ENCODE data around the gene PFDN1.
"Not testable (repeated sequence)": the region's sequence is repeated elsewhere in the genome, so short reads cannot be mapped to it uniquely, and the experiment has no call there.

PFDN1 gene

GRCh38 chr5:140302786-140303639, at the start of gene PFDN1:
TSS of gene PFDN1 (minus strand) at chr5:140303101. CDS start at chr5:140303073, 28 bp downstream.
- peak; percentile 94 for DNase-seq

DNA sequence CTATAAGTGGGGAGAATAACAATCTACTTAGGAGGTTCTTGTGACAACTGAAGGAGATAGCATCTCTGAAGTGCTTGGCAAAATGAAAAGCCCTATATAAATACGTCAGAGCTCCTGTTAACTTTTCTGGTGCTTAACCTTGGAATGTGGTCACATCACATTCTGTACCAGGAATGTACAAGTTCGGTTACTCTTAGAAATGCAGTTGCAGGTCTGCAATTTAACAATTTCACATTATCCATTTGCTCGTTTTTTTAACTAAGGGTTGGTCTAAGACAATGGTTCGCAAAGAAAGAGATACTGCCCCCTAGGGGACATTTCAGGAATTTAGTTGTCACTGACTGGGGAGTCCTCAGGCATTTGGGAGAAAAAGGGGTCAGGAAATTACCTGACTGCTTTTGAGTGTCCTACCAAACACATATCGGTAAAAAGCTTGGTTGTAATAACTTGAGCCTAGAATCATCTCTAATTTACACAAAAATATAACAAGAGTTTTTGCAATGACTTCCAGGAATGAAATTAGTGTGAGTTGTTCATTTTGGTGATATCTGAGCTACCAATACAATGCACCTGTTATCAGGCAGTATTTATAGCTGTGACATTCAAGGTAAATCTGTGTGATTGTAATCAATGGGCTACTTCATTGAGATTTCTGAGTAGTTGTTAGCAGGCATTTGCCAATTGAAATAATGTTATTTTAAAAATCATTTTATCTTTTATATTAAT, 48.9 kb upstream of the PFDN1 start:
- no peak for DNase-seq

DNA sequence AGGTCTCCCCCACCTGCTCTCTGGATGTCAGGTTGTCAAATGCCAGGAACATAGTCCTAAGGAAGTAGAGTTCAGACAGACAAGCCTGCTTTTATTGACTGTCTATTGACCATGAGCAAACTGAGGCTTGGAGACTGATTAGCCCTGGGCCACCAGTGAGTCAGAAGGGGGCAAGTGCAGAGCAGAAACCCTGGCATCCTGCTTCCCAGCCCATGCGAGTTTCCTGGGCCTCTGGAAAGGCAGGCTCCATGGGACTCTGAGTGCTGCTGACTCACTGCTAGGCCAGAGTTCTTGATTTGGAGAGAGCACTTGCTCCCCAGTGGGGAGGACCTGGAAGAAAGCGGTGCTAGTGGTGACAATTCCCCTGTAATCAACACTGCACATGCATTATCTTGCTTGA, 46.3 kb upstream of the PFDN1 start:
- DNase-seq: no peak

DNA sequence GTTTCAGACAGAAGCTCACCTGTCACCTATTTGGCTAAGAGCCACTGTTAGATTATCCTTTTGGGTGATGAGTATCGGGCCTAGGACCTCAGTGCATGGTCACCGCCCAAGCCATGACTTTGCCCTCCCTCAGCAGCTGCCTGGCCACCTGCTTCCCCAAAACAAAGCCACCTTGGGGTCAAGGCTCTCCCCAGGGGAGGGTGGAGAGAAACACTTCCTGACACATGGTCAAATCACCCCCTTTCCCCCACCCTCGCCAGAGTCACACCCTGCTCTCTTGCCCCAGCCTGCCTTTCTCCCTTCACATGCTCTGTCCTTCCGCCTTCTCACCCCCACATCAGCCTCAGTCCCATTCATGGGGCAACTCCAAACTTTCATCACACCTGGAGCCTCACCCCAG, 45.2 kb upstream of the PFDN1 start:
- DNase-seq: no peak

GRCh38 chr5:140347360-140347759, 44.5 kb upstream of the PFDN1 start:
- DNase-seq: no peak

GRCh38 chr5:140346348-140347221, 43.7 kb upstream of the PFDN1 start, which contains the start of gene HBEGF:
TSS of gene HBEGF (minus strand) at chr5:140346603. CDS start at chr5:140346328, 275 bp downstream.
- peak; percentile 85 for DNase-seq

DNA sequence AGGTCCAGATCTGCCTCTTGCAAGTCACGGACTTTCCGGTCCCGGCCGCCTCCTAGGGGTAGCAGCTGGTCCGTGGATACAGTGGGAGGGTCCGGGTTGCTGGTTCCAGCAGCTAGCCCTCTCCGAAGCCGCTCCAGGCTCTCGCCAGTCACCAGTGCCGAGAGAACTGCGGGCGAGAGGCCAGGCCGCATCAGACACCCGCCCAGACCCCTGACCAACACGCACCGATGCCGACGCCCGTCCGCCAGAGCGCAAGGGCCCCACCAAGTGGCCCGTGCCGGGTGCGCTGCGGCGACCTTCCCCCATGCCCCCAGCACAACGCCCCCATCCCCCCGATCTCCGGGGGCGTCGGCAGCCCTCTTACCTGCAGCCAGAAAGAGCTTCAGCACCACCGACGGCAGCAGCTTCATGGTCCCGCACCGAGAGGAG, 43.0 kb upstream of the PFDN1 start:
- peak; percentile 64 for DNase-seq

- no peak for DNase-seq
Measured at GRCh38 chr5:140344683-140345423, 42.0 kb upstream of the PFDN1 start.

DNA sequence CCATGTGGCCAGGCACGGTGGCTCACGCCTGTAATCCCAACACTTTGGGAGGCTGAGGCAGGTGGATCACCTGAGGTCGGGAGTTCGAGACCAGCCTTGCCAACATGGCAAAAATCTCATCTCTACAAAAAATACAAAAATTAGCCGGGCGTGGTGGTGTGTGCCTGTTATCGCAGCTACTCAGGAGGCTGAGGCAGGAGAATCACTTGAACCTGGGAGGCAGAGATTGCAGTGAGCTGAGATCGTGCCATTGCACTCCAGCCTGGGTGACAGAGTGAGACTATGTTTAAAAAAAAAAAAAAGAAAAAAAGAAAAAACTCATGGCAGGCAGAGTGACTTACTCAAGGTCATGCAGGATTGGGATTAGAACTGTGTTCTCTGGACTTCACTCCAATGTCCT, 40.9 kb upstream of the PFDN1 start:
- not testable (repeated sequence) for DNase-seq

GRCh38 chr5:140342896-140343295, 40.0 kb upstream of the PFDN1 start:
- no peak for DNase-seq

GRCh38 chr5:140342287-140342686, 39.4 kb upstream of the PFDN1 start:
- DNase-seq: peak; percentile 56

GRCh38 chr5:140341591-140341990, 38.7 kb upstream of the PFDN1 start:
- DNase-seq: no peak

- no peak for DNase-seq
Measured at GRCh38 chr5:140340605-140341121, 37.8 kb upstream of the PFDN1 start.

- no peak for DNase-seq
Measured at GRCh38 chr5:140339636-140340035, 36.7 kb upstream of the PFDN1 start.

DNA sequence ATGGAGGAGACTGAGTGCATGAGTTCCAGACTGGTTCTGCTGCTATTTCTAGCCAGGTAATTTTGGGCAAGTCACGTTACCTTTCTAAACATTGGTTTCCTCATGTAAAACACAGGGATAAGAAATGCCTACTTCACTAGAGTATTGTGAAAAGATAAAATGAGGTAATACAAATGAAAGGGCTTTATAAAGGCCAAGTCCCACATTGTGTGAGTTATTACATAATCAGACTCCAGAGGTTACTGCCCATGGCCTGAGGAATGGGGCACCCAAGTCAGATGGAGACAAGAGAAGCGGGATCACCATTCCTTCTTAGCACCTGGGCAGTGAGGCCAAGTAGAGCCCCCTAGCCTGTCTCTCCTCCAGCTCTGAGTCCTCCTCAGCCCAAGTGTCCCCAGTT, 36.0 kb upstream of the PFDN1 start:
- no peak for DNase-seq

GRCh38 chr5:140338336-140338735, 35.4 kb upstream of the PFDN1 start:
- DNase-seq: no peak

GRCh38 chr5:140337880-140338279, 35.0 kb upstream of the PFDN1 start:
- no peak for DNase-seq

DNA sequence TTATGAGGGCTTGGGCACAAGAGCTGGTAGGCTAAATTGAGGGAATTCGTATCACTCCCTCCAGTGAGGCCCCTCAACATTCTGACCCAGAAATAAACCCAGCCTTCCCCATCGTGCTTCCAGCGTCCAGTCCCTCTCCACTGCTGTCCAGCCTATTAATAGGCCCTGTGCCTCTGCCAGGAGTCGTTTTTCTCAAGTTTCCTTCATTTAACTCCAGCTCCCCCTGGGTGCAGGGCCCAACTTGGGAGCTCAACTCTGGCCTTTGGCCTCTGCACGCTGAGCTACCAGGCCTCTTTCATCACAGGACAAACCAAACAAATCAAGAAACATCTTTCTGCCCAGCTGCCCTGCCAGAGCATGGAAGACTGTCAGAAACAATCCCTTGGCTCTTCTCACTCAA, 33.5 kb upstream of the PFDN1 start:
- peak; percentile 60 for DNase-seq

GRCh38 chr5:140331638-140332037, 28.7 kb upstream of the PFDN1 start:
- DNase-seq: no peak

DNA sequence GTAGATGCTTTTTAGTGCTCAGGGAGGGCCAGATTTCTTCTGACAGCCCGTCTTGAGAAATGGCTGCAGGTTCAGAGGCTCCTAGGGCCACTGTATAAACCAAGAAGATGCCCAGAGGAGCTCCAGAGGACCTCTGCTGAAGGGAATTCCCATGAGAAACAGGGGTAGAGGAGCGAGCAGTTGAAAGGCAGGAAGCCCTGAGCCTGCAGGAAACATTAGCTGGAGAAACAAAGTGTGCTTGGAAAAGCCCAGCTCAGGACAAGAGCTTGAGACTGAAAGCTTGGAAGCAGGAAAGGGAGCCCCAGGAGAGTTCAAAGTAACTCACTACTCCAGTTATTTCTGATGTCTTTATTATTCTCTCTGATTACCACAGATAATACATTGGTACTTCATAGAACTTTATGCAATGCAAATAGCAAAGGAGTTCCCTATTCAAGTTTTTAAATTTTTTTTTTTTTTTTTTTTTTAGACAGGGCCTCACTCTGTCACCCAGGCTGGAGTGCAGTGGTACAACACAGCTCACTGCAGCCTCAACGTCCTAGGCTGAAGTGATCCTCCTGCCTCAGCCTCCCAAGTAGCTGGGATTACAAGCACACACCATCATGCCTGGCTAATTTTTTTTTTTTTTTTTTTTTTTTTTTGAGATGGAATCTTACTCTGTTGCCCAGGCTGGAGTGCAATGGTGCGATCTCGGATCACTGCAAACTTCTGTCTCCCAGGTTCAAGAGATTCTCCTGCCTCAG, 27.0 kb upstream of the PFDN1 start:
- no peak for DNase-seq
